HG02938 (cell line): Measurements from ENCODE around the gene C1QL3.

ENCODE experiments used
- ATAC-seq: cut with Tn5 transposase; IDR thresholded peaks from one replicate; pipeline ENCODE4 v1.9.1; 2021; ENCODE audit warnings: mild to moderate bottlenecking, moderate library complexity; ENCODE audit not compliant: unreplicated experiment

The C1QL3 gene

DNA sequence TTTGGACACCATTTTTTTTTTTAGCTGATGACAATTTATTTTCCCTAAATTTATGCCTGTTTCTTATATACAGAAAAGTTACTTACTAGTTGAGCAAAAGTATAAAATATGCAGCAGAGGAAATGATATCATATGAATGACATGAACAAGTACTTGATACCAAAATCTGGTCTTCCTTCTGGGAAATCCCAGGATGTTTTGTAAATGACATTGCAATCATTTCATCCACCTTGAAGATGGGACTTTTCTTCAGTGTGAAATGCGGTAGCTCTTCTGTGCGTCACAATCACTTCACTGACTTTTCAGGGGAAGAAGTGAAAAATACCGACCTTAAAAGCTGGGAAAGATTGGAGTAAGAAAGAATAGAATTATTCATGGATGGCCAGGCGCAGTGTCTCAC, 23.8 kb downstream of the C1QL3 start:
- ATAC-seq: no peak

DNA sequence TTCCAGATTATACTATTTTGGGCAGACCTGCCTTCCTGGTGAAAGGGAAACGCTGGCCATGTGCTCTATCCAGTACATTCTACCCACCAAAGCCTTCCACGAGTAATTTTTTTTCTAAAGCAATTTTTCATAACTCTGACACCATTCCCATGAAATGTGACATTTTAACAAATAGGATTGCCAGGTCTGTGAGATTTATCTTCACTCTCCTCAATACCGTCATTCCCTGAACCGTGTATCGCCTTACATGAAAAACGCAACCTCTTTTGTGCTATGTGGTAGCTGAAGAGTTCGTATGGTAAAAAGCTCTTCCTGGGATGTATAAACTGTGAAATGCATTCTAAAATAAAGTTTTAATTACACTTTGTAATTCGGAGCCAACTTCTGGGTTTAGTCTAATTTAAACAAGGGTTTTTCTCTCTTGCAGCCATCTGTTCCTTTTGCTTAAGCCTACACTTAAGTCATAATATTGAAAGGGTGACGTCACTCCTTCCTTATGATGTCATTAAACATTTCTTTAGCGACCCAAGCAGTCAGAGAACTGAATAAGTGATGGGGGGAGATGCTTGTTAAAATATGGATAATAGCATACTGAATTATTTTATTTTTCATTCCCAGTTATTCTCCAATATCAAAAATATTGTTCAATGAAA, 27.7 kb downstream of the C1QL3 start:
- no peak for ATAC-seq

- no peak for ATAC-seq
Observed at GRCh38 chr10:16491933-16492332, 29.7 kb downstream of the C1QL3 start.

DNA sequence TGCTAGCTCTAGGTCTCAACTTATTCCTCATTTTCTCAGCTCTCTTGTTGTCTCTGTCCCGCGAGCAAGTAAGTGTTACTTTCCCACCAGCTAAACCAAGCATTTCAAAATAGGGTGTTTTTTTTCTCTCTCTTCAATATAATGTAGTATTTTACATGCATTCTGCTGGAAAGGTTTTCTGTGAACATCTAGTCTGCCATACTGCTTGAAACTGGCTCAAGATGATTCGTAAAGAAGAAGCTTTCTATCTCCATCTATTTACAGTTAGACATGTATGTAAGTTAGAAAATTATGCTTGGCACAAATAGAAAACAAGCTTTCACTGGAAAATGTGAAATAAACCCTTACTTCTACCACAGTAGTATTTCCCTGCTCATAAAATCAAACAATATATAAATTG, 31.2 kb downstream of the C1QL3 start:
- no peak for ATAC-seq

GRCh38 chr10:16483241-16483917, 38.3 kb downstream of the C1QL3 start:
- no peak for ATAC-seq

DNA sequence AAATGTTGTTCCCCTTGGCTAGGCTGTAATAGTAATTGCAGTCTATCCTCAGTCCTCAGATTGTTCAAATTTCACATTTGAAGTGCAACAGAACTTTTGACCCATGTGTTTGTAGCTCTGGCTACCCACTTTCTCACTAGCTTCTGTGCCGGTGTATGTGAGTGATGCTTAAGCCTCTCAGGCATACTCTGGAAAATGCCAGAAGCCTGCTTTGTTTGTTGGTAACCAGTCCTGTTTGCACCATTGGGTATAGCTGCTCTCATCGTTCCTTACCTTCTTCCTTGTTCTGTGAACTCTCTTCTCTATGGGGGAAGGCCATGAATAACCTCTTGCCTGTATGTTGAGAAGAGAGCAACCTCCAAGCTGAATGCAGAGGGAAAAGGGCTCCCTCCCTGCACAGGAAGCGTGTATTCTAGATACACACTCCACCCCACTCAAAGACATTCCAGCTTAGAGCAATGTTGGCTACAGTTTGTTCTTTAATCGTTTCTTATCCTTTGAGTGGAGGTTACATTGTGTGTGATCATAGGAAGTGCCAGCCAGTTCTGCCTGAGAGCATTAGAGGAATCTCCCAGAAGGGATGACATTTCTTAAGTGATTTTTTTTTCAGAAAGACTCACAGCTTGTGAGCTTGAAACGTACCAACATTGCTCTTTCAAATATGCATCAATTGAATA, 40.5 kb downstream of the C1QL3 start:
- ATAC-seq: no peak

GRCh38 chr10:16478801-16479200, 42.9 kb downstream of the C1QL3 start:
- ATAC-seq: no peak

DNA sequence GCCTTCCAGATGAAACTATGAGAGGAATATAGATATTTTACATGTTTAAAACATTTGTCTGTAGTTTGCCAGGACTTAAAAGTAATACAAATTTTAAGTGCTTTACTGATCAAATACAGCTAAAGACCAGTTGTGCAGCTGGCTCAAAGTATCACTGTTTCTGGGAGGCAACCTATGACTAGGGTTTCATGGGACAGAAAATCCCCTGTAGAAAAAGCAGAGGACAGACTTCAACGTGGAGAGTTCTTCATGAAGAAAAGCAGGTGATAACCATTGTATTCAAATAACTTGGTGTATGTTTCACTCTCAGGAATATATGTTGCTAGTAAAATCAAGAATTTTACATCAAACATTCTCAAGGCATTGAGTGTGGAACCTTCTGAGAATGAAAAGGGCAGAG, 43.9 kb downstream of the C1QL3 start:
- ATAC-seq: no peak

DNA sequence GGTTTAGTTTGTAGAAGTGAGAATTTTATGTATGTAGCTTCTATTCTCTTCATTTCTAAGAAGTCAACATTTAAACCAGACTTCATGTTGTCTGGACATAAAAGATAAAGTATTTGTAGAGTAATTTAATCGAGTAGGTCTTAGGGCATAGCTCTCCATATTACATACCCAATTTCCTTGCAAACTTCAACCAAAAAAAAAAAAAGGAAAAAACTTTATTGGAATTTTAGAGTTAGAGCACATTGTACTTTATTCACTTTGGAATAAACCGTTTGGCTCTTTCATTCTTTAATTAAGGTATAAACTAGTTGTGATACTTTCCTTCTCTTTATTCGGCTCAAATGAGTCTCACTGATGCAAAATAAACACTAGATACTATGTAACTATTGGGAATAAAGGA, 48.9 kb downstream of the C1QL3 start:
- no peak for ATAC-seq

DNA sequence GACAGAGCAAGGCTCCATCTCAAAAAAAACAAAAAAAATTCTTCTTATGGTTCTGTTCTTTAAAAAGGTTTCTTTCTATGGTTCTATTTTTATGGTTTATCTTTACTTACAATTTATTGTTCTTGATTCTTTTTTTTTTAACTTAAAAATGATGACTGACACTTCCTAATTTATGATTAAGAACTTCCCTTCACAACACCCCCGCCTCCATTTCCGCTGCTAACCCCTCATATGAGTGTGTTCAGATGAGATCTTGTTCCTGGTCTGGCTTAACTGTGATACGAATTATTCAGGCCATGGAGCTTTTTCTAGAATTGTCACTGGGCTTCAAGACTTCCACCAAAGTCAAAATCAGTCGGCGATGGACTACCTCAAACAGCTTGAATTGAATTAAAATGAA, 50.9 kb downstream of the C1QL3 start:
- no peak for ATAC-seq

DNA sequence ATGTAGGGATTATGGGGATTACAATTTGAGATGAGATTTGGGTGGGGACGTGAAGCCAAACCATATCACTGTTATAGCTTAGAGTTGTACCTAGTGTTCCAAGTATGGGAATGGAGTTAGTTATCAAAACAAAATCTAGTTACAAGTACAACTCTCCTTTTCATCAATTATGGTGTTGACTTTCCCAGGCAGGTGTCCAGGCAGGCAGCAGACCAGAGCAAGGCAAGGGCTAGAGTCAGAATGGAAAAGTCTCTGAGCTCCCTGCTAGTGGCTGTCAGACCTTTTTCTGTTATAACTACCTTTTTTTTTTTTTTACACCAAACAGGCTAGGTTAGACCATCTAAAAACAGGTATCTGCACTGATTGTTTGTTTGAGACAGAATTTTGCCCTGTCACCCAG, 55.7 kb downstream of the C1QL3 start:
- no peak for ATAC-seq
